Endothelial cell of hepatic sinusoid (primary cell): ENCODE measurements around the gene FHOD3.

Experiments
- in situ Hi-C: cut with HindIII; loops from 2 replicates; pipeline ENCODE4 v1.10.0; 2017; ENCODE audit warnings: low sequenced_read_pairs

The FHOD3 gene

GRCh38 chr18:36572135-36572856 is 274.8 kb downstream of the FHOD3 start:
- in situ Hi-C loops: no loop called here

GRCh38 chr18:36576339-36576738 is 278.8 kb downstream of the FHOD3 start:
- in situ Hi-C loops: no loop called here

GRCh38 chr18:36578871-36579710 is 281.6 kb downstream of the FHOD3 start:
- in situ Hi-C loops: no loop called here

- in situ Hi-C loops: no loop called here
Measured at GRCh38 chr18:36580266-36580665, 282.8 kb downstream of the FHOD3 start.

GRCh38 chr18:36580874-36581750 is 283.6 kb downstream of the FHOD3 start:
- in situ Hi-C loops: no loop called here

GRCh38 chr18:36582988-36583745 is 285.7 kb downstream of the FHOD3 start:
- in situ Hi-C loops: no loop called here

GRCh38 chr18:36589857-36590543 is 292.5 kb downstream of the FHOD3 start:
- in situ Hi-C loops: no loop called here

- in situ Hi-C loops: no loop called here
Measured at GRCh38 chr18:36590621-36591580, 293.4 kb downstream of the FHOD3 start.

GRCh38 chr18:36592282-36592681 is 294.8 kb downstream of the FHOD3 start:
- in situ Hi-C loops: no loop called here

GRCh38 chr18:36593001-36593400 is 295.5 kb downstream of the FHOD3 start:
- in situ Hi-C loops: no loop called here

- in situ Hi-C loops: no loop called here
Measured at GRCh38 chr18:36593641-36594040, 296.1 kb downstream of the FHOD3 start.

- in situ Hi-C loops: no loop called here
Measured at GRCh38 chr18:36594621-36595020, 297.1 kb downstream of the FHOD3 start.

- in situ Hi-C loops: no loop called here
Measured at GRCh38 chr18:36595046-36595817, 297.7 kb downstream of the FHOD3 start.

- in situ Hi-C loops: no loop called here
Measured at GRCh38 chr18:36595818-36596215, 298.3 kb downstream of the FHOD3 start.

GRCh38 chr18:36597636-36598035 is 300.1 kb downstream of the FHOD3 start:
- in situ Hi-C loops: no loop called here

- in situ Hi-C loops: no loop called here
Measured at GRCh38 chr18:36600548-36600947, 303.0 kb downstream of the FHOD3 start.

GRCh38 chr18:36601316-36601715 is 303.8 kb downstream of the FHOD3 start:
- in situ Hi-C loops: no loop called here

GRCh38 chr18:36602071-36602470 is 304.6 kb downstream of the FHOD3 start:
- in situ Hi-C loops: no loop called here
